Fibroblast of upper back skin (primary cell): ENCODE results near the gene PIEZO2.
A peak's percentile ranks its signal among the peaks of the same experiment; 100 is the strongest.
"Not testable (repeated sequence)": the region's sequence is repeated elsewhere in the genome, so short reads cannot be mapped to it uniquely, and the experiment has no call there.

Experiments used
- DNase-seq: peaks from one replicate; pipeline ENCODE4 v3.0.0-alpha.2; 2013

Gene PIEZO2

DNA sequence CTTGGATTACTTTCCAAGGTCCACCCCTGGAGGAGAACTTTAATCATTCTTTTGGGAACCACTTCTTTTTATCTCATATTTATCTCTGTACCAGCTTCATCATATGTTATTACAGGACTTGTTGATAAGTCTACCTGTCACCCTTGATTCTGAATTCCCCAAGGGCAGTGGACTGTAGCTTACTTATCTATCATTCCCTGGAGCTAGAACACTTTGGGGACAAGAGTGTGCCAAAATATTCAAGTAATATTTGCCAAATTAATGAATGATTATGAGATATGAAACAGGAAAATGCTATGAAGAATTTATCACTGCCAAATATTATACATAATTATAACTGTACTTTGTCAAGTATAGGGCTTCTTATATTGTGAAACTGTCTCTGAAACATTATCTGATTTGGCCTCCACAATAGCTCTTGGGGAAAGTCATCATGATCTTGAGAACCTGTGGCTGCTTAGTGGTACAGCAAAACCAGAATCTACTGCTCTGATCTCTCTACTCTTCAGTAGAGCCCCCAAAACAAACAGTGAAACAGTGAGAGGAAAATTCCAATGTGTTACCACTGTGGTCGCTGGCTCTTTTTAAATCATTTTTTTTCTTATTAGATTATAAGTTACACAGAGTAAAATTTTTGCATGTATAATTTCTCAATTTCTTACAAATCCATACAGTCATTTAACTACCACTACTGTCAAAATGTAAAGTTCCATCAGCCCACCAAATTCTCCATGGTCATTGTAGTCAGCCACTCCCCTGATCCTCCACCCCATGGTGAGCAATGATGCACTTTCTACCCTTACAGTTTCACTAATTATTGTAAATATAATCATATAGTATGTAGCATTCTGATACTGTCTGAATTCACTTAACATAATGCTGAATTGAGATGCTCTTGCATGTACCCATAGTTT is 197.5 kb downstream of the PIEZO2 start:
- DNase-seq, result peak; percentile 1

DNA sequence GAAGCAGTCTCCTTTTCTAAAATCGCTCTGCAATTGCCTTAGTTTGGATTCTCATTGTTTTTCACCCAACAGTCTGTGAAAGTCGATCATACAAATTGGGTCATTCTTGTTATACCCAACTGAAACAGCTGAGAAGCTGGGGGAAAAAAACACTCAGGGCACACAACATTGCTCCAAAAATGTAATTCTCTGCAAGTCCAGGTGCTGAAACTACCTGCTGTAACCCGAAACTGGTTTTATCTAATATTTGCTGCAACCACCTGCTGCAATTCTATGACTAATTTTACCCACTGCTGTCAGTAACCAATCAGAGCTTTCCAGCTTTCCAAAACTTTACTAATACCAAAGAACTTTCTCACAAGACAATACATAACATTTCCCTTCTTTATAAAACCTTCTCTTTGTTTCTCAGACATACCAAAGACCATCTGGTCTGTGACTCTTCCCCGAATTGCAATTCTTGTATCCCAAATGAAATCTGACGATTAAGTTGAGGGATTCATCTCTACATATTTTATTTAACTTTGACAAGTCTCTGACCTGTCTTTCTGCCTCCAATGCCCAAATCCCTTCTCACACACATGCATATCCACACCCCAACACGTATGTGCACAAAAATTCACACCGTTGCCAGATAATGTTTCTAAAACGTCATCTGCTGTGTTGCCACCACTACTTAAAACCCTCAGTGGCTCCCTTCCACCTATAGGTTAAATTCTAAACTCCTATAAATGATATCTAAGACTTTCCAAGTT is 198.3 kb downstream of the PIEZO2 start:
- peak; percentile 8 for DNase-seq

DNA sequence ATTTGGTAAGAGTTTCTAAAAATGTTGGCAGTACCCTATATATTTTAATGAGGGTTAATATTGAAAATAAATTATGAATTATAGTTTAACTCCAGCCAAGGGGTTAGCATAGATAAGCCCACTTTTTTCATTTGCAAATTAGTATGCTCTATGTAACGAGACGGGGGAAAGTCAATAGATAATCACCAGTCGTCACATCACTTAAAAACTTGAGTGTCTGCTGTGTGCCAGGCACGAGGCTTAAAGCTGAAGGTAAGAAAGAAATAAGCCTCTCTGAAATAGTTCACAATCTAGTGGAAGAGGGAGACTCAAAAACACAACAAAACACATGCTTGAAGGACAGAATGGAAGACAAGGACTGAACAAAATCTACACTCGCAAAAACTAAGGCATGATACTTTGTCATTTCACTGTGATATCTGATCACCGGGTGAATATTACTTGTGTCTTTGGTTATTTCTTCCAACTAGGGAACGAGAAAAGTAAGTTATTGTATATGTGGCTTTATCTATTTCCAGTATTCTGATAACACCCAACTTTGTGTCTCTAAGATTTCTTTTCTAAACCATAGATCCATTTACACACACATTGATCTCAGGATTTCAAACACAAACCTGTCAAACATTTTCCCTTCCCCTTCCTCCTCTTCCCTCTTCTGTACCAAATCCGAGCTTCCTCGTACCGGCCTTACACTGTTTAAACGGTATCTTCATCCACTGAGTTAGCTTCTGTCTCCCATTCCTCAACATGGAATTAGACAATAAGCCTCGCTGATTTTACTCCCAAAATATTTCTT is 199.1 kb downstream of the PIEZO2 start:
- no peak for DNase-seq

DNA sequence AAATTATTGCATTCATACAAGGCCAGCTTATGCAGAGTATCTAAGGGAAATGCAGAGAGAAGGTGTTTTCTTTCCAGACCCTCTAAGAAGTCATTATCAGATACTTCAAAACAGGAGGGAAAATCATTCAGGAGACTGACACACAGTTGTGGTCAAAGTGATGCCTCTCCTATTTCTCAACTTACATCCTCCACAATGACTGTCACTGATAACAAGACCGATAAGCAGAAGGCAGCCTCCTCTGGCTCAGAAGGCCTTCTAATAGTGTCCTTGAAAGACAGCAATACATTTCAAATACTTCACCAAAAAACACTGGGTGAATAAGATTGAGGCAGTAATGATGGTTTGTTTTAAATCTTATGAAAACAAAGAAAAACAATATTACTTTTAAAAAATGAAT is 199.7 kb downstream of the PIEZO2 start:
- no peak for DNase-seq

DNA sequence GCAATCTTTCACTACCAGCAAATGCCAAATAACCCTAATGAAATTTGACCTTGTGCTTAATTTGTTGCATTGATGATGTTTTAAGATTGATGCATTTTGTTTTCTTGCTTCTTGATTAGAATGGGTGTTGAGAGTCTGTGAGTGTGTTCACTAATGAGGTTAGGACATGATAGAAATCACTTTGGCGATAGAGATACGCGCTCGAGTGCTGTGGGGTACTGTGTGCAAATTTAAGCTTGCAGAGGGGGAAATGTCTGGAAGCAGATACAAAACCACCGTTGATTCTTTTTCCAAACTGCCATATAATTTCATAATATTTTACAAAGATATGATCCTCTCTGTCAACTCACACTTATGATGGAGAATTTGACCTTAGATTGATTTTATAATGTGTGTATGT is 200.9 kb downstream of the PIEZO2 start:
- no peak for DNase-seq

DNA sequence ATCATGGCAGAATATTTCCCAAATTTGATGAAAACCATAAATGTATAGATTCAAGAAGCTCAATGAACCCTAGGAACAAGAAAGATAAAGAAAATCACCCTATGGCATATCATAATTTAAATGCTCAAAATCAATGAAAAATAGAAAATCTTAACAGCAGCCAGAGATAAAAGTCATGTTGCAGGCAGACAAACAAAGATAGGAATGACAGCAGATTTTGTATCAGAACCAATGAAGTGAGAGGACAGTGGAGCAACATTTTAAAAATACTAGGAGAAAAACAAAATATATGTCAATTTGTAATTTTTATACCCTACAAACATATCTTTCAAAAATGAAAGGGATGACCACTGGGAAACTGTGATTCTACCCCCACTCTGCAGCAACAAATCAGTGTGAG is 203.3 kb downstream of the PIEZO2 start:
- no peak for DNase-seq

DNA sequence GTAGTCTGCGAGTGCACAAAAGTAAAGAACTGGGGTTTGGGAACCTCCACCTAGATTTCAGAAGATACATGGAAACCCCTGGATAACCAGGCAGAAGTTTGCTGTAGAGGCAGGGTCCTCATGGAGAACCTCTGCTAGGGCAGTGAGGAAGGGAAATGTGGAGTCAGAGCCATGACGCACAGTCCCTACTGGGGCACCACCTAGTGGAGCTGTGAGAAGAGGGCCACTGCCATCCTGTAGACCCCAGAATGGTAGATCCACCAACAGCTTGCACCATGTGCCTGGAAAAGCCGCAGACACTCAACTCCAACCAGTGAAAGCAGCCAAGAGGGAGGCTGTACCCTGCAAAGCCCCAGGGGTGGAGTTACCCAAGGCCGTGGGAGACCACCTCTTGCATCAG is 206.4 kb downstream of the PIEZO2 start:
- no peak for DNase-seq

DNA sequence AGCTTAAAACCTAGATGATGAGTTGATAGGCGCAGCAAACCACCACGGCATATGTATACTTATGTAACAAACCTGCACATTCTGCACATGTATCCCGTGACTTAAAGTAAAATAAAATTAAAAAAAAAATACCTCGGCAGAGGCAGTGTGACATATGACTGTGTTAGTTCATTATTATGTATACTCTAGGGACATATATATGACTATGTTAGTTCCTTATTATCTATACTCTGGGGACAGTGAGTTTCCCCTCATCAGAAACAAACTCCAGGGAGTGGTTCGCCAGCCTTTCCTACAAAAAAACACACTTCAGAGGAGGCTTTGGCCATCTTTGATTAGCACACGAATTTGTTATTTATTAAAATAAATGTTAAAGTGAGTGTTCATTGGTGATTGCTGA is 209.5 kb downstream of the PIEZO2 start:
- no peak for DNase-seq

DNA sequence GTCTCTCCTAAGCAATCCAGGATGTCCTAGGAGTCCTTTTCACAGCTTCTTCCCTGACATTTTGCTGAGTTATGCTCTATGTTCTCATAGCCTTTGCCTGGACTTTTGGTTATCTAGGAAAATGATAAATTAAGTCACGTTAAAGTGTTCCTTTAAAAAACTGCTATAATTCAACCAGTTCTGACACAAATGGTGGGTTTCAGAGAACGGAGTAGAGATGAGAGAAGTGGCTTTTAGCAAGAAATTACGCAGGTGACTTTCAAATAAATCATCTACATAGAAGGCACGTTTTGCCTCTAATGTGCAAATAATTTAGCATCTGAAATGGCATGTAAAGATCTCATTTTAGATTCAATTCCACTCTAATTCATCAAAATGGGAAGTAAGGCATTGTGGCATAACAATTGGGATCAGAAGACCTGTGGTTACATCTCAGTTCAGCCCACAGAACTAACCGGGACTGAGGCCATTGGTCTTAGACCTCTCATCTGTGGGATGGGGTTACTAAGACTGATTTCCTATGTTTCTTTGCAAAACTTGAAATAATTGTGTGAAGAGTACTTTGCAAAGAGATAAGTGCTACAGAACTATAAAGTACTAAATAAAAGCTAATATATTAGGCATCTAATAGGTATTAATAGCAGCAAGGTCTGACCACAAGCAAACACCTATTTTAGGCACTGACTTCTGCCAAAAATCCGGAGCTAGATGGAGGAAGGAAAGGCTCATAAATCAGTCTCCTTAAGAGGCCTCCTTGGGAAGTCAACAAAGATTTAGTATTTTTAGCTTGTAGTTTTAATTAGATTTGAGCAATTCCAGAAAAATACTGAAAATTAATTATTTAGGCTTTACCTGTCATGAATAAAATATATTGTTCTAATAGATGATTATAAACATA is 211.4 kb downstream of the PIEZO2 start:
- no peak for DNase-seq

DNA sequence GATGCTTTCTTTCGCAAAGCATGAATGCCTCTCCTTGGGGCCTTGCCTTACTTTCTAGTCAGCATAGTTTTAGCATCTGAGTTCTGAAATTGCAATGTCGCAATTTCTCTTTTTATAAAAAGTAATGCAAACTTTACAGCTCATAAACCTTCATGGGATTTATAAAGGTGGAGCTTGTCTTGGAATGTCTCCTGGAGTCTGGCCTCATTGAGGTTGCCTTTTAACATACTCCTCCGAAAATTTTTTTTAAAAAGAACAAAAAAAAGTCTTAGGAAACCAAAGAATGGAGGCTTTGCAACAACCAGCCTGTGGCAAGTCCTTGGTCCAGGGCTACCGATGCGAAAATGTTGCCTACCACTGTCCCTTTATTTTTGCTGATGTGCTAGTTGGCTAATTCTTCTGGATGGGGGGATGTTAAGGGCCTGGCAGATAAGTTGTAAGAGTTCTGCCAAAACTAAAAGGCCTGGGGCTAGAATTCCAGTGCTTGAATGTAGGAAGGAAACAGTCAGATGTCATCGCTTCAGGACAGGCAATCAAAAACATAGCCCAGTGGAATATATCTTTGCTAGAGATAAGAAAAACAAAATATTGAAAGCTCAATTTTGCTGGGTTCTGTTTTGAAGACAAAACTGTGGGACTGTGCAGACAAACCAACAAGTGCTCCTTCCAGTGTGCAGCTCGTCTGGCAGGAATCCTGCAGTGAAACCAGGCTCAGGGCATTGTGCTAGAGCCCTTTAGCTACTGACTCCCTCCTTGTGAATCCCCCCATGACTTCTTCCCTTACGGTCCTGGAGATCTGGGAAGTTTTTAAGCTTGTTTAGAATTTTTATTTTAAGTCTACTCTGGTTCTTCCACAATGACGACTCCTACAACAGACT is 213.0 kb downstream of the PIEZO2 start:
- peak; percentile 75 for DNase-seq

DNA sequence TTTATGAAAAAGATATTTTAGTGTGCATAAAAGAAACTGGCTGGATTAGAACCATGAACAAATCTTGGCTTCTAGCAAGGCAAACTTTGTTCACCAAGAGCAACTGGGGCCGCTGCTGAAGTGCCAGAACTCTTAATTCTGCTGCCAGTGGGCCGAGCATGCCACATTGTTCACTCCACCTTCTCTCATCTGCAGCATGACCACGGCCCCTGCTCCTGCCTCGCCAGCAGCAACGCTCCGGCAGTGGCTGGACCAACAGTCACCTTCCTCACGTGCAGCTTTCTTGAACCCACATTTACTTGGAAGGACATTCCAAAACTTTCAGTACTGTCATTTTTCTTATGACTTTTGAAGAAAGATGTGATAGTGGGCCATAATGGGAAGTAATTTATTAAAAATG is 213.8 kb downstream of the PIEZO2 start:
- DNase-seq, result no peak

DNA sequence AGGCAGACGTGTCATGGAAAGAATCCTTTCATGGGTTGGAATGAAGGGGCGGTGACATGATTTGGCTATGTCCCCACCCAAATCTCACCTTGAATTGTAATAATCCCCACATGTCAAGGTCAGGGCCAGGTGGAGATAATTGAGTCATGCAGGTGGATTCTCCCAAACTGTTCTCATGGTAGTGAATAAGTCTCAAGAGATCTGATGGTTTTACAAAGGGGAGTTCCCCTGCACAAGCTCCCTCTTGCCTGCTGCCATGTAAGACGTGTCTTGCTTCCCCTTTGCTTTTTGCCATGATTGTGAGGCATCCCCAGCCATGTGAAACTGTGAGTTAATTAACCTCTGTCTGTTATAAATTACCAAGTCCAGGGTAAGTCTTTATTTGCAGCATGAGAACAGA is 215.7 kb downstream of the PIEZO2 start:
- DNase-seq, result not testable (repeated sequence)

DNA sequence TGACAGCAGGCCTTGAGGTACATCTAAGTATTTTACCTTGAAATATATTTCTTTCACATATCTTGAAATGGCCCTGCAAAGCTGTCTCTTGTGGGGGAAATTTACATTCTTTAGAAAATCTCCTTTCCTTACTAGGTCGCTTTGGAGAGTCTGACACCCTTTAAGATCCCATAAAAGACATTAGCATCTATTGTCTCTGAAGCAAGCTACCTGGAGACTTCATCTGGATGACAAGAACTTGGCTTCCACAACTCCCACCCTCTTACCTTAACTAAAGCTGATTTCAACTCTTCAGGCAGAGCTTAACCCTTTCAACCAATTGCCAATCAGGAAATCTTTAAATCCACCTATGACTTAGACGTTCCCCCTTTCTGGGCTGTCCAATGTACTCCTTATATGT is 219.3 kb downstream of the PIEZO2 start:
- DNase-seq, result no peak

DNA sequence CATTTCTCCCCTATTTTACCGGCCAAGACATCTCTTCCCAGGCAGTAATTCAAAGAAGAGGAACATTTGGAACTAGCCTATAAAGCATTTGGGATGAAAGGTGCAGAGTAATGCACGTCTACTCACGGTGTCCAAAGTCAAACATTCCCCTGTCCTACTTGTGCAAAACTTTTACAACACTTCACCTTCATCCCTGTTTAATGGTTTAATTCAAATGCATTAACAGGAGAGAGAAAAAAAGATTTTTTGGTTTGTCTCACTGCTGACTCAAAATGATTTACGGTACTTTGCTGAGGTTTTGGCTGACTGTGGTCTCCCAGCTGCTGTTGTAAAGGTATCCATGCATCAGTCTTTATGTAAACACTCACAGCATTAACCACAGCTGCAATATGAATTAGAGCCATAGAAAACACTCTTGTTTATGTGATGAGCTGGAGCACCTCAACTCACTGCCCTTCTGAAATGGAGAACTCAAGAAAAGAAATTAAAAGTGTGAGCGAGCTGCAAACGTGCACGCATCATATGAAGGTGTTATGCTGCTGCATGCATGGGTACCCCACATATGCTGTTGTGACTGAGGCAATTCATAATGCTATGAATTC is 220.5 kb downstream of the PIEZO2 start:
- DNase-seq, result peak; percentile 91

DNA sequence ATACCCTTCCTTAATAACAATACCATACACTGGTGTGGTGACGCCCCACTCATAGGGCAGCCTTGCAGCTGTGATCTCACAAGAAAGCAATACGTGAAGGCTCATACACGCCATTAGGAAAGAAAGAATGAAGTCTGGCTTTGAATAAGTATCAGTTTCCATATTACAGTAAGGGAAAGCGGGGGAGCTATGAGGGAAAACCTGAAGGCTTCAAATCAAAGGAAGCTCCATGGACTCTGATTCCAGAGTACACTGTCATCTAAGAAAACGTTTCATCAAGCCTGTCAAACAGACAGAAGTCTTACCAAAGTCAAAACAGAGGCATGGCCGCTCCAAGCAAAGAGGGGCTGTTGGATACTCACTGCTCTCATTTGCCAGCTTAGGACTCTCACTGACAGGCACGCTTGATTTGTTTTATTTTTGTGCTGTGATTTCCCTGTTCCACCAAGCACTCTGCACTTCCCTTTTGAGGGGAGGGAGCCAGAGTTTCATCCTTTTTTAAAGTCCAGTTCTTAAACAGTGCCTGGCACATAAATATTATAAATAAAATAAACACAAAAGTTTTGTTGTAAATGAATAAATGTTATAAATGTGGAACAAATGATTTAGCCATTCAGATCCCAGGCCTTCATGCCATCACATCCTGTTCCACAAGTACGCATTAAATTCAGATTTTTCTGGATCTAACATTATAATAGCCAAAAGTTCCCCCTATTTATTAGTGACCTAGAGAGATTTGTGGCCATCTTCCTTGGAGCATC is 221.2 kb downstream of the PIEZO2 start:
- peak; percentile 60 for DNase-seq

DNA sequence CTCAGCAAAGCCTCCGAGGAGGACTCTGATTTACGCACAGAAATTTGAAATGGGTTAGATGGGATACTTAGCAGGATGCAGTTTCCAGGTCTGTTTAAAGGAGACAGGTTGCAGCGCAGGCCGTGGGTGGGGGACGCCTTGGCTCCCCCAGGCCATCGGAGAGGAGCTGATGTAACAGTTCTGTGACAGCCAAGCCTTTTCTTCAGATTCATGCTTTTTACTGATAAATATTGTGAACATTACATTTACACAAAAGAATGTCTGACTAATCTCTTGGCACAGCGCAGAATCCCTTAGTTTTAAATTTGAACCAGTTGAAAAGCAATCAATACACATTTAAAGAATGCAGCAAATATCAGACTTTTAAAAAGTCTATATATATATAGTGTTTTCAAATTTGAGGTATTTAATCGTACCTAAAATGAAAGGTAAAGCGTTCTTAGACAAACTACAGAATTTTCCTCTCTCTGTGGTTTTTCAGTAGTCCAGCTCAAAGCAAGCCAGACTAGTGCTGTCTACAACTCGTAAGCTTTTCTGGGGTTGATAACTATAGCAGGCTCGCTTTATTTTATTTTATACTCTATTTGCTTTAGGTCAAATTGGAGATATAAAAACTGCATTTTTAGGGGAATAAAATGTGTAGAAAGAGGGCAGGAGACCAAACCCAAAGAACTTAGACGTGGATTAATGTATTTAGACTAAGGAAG is 221.9 kb downstream of the PIEZO2 start:
- DNase-seq, result peak; percentile 87

DNA sequence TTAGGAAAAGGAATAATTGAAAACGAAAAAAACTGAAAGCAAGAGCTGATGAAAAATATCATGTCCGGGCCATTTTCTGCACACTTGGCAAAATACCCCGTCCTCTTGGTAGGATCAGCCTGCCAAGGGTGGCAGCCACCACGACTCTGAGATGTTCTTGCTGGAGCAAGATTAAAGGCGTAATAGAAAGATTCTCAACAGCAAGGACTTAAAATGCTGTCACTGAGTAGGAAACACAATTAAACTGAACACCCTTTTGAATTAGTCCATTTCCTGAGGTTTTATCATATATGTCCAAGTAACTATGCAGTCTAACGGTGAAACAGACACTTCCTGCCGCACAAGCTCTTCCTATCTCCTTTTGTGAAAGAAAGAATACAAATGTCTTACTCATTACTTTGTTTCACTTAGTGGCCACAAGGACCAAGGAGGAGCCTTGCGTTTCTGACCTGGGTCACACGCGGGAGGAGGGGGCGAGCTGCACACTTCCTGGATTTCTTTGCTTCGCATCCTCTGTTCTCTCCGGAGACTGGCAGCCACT is 222.7 kb downstream of the PIEZO2 start:
- DNase-seq, result peak; percentile 52

DNA sequence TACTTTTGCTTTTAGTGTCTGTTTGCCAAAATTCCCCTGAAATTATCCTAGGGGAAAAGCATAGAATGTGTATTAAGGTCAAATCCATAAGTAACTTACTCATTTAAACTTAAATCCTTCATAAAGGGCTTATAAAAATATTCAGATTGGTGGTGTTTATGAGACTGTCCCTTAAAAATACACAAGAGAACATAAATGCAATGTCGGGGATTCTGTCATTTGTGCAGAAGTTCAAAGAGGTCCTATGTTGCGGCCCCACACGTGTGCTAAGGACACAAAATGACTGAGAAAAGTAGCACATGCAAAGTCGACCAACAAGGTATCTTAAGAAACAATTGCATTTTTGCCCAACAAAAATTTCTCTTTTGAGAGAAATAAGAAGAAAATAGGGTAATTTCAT is 225.1 kb downstream of the PIEZO2 start:
- no peak for DNase-seq

DNA sequence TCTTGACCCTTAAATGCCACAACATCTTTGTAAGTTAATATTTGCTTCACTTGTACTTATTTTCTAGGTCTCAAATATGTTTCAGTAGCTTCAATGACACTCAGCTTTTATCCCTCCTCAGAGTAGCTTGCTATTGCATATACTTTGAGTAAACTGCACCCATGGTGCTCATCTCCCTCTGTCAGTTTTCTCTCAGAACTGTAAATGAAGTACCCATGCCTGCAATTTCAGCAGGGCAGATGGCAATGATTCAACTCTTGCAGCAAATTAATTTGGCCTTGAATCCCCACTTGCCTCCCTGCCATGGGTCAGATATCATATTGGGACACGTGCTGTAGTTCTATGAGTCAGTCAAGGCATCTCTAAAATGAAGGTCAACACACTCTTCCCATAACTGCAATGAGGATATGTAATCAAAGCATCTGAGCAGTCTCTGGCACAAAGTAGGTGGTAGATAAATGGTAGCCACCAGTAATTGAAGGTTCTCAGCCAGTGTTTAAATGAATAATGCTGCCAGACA is 225.8 kb downstream of the PIEZO2 start:
- DNase-seq, result peak; percentile 19
